ENCODE results near the gene TERT.

TERT gene

DNA sequence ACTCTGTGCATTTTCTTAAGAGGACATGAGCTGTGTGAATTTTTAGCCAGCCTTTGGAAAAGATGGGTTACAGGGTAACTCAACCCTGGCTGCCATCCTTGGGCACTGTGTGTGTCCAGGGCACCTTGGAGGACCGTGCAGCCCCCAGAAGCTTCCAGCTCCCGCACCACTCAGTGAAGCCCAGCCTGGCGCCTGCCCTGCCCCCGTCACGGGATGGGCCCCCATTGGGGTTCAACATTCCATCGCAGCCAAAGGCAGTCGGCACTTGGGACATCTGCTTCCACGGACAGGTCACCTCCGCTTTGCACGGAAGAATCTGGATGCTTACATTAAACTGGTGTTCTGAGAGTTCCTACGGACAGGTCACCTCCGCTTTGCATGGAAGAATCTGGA lies 71.6 kb downstream of the TERT start:
- DNase-seq (ENCODE audit: extremely low spot score) = no peak
- no peak for TF ChIP-seq TARDBP (IDR thresholded peaks at IDR 0.05)
- TF ChIP-seq, protein P1, sequence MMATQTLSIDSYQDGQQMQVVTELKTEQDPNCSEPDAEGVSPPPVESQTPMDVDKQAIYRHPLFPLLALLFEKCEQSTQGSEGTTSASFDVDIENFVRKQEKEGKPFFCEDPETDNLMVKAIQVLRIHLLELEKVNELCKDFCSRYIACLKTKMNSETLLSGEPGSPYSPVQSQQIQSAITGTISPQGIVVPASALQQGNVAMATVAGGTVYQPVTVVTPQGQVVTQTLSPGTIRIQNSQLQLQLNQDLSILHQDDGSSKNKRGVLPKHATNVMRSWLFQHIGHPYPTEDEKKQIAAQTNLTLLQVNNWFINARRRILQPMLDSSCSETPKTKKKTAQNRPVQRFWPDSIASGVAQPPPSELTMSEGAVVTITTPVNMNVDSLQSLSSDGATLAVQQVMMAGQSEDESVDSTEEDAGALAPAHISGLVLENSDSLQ (IDR thresholded peaks at IDR 0.05) = no peak
- no peak for TF ChIP-seq SUZ12 (IDR thresholded peaks at IDR 0.05)
- TF ChIP-seq ELF4 (IDR thresholded peaks at IDR 0.05) = no peak
- TF ChIP-seq FOXA1 (IDR thresholded peaks at IDR 0.05) = no peak
- no peak for TF ChIP-seq HDGF (IDR thresholded peaks at IDR 0.05; ENCODE audit: borderline replicate concordance)
- no peak for TF ChIP-seq NFRKB (IDR thresholded peaks at IDR 0.05)
- no peak for TF ChIP-seq BHLHE40 (IDR thresholded peaks at IDR 0.05; ENCODE audit: borderline replicate concordance)
- no peak for TF ChIP-seq SP1 (IDR thresholded peaks at IDR 0.05)
- TF ChIP-seq ARNT (IDR thresholded peaks at IDR 0.05) = no peak
- no peak for TF ChIP-seq L3MBTL2 (conservative IDR thresholded peaks at IDR 0.05)
- no peak for TF ChIP-seq FOXM1 (IDR thresholded peaks at IDR 0.05; ENCODE audit: borderline replicate concordance)
- no peak for TF ChIP-seq CTBP1 (IDR thresholded peaks at IDR 0.05; ENCODE audit: borderline replicate concordance)
- no peak for TF ChIP-seq ZNF384 (IDR thresholded peaks at IDR 0.05)
- no peak for TF ChIP-seq LEF1 (IDR thresholded peaks at IDR 0.05; ENCODE audit: borderline replicate concordance)
- TF ChIP-seq FOXK2 (IDR thresholded peaks at IDR 0.05) = no peak
- POLR2A ChIA-PET = no interaction called here
- CTCF ChIA-PET = no interaction called here

DNA sequence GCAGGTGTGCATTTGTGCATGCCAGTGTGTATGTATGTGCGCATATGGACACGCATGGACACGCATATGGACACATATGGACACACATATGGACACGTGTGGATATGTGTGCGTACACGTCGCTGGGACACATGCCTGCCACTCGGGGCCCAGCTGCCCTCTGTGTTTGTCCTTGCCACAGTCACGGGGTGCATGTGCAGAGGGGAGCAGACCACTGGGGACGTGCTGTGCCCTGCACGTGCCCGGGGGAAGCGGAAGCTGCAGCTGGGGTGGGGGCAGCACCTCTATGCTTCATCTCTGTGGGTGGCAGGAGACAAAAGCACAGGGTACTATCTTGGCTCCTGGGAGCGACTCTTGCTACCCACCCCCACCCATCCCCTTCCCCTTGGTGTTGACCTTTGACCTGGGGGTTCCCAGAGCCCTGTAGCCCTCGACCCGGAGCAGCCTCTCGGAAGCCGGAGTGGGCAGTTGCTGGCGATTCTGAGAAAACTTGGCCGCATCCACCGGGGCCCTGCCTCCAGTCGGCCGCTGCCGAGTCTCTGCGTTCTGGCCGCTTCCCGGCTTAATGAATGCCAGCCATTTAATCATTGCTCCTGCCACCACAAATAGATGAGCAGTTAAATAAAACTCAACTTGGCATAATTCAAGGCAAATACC lies 72.1 kb downstream of the TERT start:
- DNase-seq (ENCODE audit: extremely low spot score) = no peak
- ChIA-PET CTCF (no interaction called here), POLR2A (no interaction called here)
- no peak for TF ChIP-seq ZNF384 (IDR thresholded peaks at IDR 0.05)
- no peak for TF ChIP-seq LEF1 (IDR thresholded peaks at IDR 0.05; ENCODE audit: borderline replicate concordance)
- TF ChIP-seq SP1 (IDR thresholded peaks at IDR 0.05) = no peak
- TF ChIP-seq, protein P1 (IDR thresholded peaks at IDR 0.05) = no peak
- no peak for TF ChIP-seq FOXK2 (IDR thresholded peaks at IDR 0.05)
- TF ChIP-seq ARNT (IDR thresholded peaks at IDR 0.05) = no peak

DNA sequence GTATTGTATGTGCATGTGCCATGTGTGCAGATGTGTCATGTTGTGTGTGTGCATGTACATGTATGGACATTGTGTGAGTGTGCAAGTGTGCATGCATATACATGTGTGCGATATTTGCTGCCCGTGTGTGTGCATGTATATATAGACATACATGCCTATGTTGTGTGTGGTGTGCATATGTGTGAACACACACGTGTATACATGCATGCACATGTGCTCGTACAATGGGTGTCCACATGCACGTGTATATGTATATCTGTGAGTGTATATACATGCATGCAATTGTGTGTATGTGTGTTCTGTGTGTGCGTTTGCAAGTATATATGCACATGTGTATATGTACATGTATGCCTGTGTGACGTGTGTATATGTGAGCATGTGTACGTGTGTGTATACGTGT lies 72.7 kb downstream of the TERT start:
- no peak for DNase-seq (ENCODE audit: extremely low spot score)
- no peak for TF ChIP-seq TARDBP (IDR thresholded peaks at IDR 0.05)
- TF ChIP-seq NFRKB (IDR thresholded peaks at IDR 0.05) = no peak
- ChIA-PET POLR2A (no interaction called here), CTCF (no interaction called here)

DNA sequence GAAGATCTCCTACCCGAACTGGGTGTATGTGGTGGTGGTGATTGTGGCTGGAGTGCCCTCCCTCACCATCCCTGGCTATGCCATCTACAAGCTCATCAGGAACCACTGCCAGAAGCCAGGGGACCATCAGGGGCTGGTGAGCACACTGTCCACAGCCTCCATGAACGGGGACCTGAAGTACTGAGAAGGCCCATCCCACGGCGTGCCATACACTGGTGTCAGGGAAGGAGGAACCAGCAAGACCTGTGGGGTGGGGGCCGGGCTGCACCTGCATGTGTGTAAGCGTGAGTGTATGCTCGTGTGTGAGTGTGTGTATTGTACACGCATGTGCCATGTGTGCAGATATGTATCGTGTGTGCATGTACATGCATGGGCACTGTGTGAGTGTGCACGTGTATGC lies 73.1 kb downstream of the TERT start:
- ChIA-PET POLR2A (no interaction called here), CTCF (no interaction called here)
- DNase-seq (ENCODE audit: extremely low spot score) = no peak
- TF ChIP-seq ARNT (IDR thresholded peaks at IDR 0.05) (no peak), CTBP1 (IDR thresholded peaks at IDR 0.05; ENCODE audit: borderline replicate concordance) (no peak), FOXA1 (IDR thresholded peaks at IDR 0.05) (no peak), L3MBTL2 (conservative IDR thresholded peaks at IDR 0.05) (no peak), NFRKB (IDR thresholded peaks at IDR 0.05) (no peak)

DNA sequence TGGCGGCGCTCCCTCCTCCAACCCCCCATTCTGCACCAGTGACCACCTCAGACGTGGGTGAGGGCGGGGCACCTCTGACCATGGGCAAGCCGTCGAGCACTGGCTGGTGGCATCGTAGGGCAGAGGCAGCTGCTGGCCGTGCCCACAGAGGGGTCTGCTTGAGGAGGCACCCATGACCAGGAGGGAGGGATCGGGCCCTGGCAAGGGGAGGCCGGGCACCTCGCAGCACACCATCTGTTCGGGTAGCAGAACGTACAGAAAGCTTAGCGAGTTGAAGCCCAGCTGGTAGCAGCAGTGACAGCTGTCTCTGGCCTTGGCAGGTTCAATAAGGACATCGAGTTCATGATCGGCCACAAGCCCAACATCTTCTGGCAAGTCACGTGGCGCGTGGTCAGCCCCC lies 74.0 kb downstream of the TERT start:
- CTCF ChIA-PET = no interaction called here

DNA sequence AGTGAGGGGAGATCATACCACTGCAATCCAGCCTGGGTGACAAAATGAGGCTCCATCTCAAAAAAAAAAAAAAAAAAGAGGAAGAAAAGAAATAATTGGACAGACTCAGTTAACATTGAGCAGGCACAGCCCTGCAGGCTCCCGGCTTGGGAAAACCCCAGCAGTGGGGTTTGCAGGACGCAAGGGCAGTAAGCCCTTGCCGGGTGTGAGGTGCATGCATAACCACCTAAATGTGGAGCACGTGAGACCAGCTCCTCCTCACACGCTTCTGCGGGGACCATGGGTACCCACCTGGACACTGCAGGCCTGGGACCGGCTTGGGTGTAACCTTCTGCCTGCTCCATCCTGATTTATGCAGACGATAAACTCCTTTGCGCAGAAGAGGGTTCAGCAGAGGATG lies 74.5 kb downstream of the TERT start:
- DNase-seq (ENCODE audit: extremely low spot score) = no peak
- POLR2A ChIA-PET = no interaction called here
- TF ChIP-seq FOXK2 (IDR thresholded peaks at IDR 0.05) (no peak), BHLHE40 (IDR thresholded peaks at IDR 0.05; ENCODE audit: borderline replicate concordance) (no peak), FOXA1 (IDR thresholded peaks at IDR 0.05) (no peak), TARDBP (IDR thresholded peaks at IDR 0.05) (no peak), NFRKB (IDR thresholded peaks at IDR 0.05) (no peak), ZNF384 (IDR thresholded peaks at IDR 0.05) (no peak), FOXM1 (IDR thresholded peaks at IDR 0.05; ENCODE audit: borderline replicate concordance) (no peak), LEF1 (IDR thresholded peaks at IDR 0.05; ENCODE audit: borderline replicate concordance) (no peak)
- TF ChIP-seq, protein P1 (IDR thresholded peaks at IDR 0.05) = no peak
- CTCF ChIA-PET = no interaction called here

More for the DNA sequence above, 74.0 kb downstream of the TERT start:
- DNase-seq (ENCODE audit: extremely low spot score) = no peak
- no peak for TF ChIP-seq ZNF384 (IDR thresholded peaks at IDR 0.05)
- TF ChIP-seq FOXM1 (IDR thresholded peaks at IDR 0.05; ENCODE audit: borderline replicate concordance) = no peak
- no peak for TF ChIP-seq SUZ12 (IDR thresholded peaks at IDR 0.05)
- POLR2A ChIA-PET = no interaction called here

DNA sequence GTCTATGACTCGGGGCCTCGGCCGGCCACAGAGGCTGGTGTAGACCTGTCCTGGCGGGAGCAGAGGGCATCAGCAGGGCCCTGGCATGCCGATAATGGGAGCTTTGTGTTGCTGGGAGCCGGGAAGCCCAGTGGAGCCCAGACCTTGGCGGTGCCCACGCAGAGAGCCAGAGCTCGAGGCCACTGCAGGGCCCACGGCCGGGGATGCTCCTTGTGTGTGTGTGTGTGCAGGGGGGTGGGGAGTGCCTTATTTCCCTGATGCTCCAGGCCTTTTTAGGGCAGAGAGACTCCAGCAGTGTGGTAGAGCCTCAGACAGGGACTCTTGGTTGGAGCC lies 75.1 kb downstream of the TERT start:
- no peak for DNase-seq (ENCODE audit: extremely low spot score)
- POLR2A ChIA-PET = no interaction called here
- CTCF ChIA-PET = no interaction called here
- TF ChIP-seq SUZ12 (IDR thresholded peaks at IDR 0.05) (no peak), NFRKB (IDR thresholded peaks at IDR 0.05) (no peak), ZNF384 (IDR thresholded peaks at IDR 0.05) (no peak), FOXA1 (IDR thresholded peaks at IDR 0.05) (no peak), SP1 (IDR thresholded peaks at IDR 0.05) (no peak)

All from HEK293T (cell line).